SH-SY5Y (cell line): Measurements from ENCODE around the gene PLA2R1.

Source experiments
- GATA2 ChIP-seq: IDR thresholded peaks from 2 replicates; pipeline ENCODE4 v1.6.1; 2011; ENCODE audit warnings: mild to moderate bottlenecking, low read depth, low read length
- GATA3 ChIP-seq: IDR thresholded peaks from 2 replicates; pipeline ENCODE4 v1.6.1; 2011; ENCODE audit warnings: low read depth, mild to moderate bottlenecking, low read length, moderate library complexity

- TF ChIP-seq GATA3: no peak
- no peak for TF ChIP-seq GATA2
Measured at GRCh38 chr2:159961451-159961850, 101.0 kb downstream of the PLA2R1 start.
